Lower lobe of right lung (tissue), 2 donors: ENCODE results near the gene CLNS1A. TPM values are rescaled to one million over a fixed set of nuclear protein-coding genes. Genes with fewer than 3 reads are reported as not detected.

Experiments used
- ATAC-seq, 2 donors: fragments of 200-7000 bp; cut with Tn5 transposase; one replicate each; pipeline ENCODE4 v1.9.1; 2020 to 2022; ENCODE audit warnings: mild to moderate bottlenecking in 2 of 2, moderate library complexity in 2 of 2
- DNase-seq: peaks from one replicate; pipeline ENCODE4 v3.0.0-alpha.2; 2020
- H3K27ac ChIP-seq: fragments of 200-600 bp; one replicate; pipeline ENCODE4 v1.8.0; 2022
- H3K27me3 ChIP-seq: fragments of 200-600 bp; one replicate; pipeline ENCODE4 v1.8.0; 2022; ENCODE audit warnings: low read depth
- H3K36me3 ChIP-seq: fragments of 200-600 bp; one replicate; pipeline ENCODE4 v1.8.0; 2022; ENCODE audit warnings: mild to moderate bottlenecking
- H3K4me1 ChIP-seq: fragments of 200-600 bp; one replicate; pipeline ENCODE4 v1.8.0; 2022
- H3K4me3 ChIP-seq: fragments of 200-600 bp; one replicate; pipeline ENCODE4 v1.8.0; 2022; ENCODE audit warnings: mild to moderate bottlenecking
- H3K9me3 ChIP-seq: fragments of 200-600 bp; one replicate; pipeline ENCODE4 v1.8.0; 2022
- CTCF ChIP-seq: fragments of 200-600 bp; IDR thresholded peaks from one replicate; pipeline ENCODE4 v1.8.0; 2022; ENCODE audit warnings: antibody characterized with exemption, mild to moderate bottlenecking
- intact Hi-C: fragments of 100-400 bp; cut with DNase I; formaldehyde crosslinking; loops from one replicate; pipeline ENCODE4 v1.11.0; 2022
- long read RNA-seq: library from polyadenylated mRNA; unstranded; transcript quantifications from one replicate; pipeline ENCODE4 v2.0.0, GENCODE V29; 2021
- total RNA-seq: library from RNA; stranded (reverse); fragmentation: NEBNext Ultra II Directional; extraction: Animal tissue kit (Norgen Biotek cat#: 25700); gene quantifications from one replicate; pipeline ENCODE4 v1.2.1, GENCODE V29; 2021
- donor health status: DM: no; HTN: yes; CAD: no; lungs with severe emphysema.

The CLNS1A gene
- total RNA-seq, result 72.6 TPM
- long read RNA-seq, transcript CLNS1A-204 (7 exons, 2,993 nt), result major isoform, 44 of 56 reads
- long read RNA-seq, partial matches to known transcripts, result 1 of 56 reads
- long read RNA-seq, other reads (novel, unspliced or antisense), result 6 of 56 reads

GRCh38 chr11:77637345-77638165 is at the start of gene CLNS1A:
TSS of gene CLNS1A (minus strand) at chr11:77637794. CDS start at chr11:77637714, 80 bp downstream.
- TF ChIP-seq CTCF, result peak; percentile 22
- peak; percentile 89 for DNase-seq
- no peaks in the 10 kb centered on the region for H3K27me3 ChIP-seq
- peak within 1 kb of the TSS; percentile 86 for H3K4me3 ChIP-seq
- intact Hi-C loops, result no loop called here
- no peaks in the 10 kb centered on the region for H3K36me3 ChIP-seq
- H3K27ac ChIP-seq, result peak within 1 kb of the TSS; percentile 76
- H3K4me1 ChIP-seq, result peaks cover 27% of the 10 kb centered on the region
- no peaks in the 10 kb centered on the region for H3K9me3 ChIP-seq
- ATAC-seq, result peak; percentile 98 to 99

GRCh38 chr11:77687088-77687487 is 49.5 kb upstream of the CLNS1A start:
- H3K4me1 ChIP-seq, result no peaks in the 10 kb centered on the region
- ATAC-seq, result no peak
- peaks cover 91% of the 10 kb centered on the region for H3K36me3 ChIP-seq
- H3K4me3 ChIP-seq, result no peak overlapping the region
- no peak for TF ChIP-seq CTCF
- intact Hi-C loops, result no loop called here
- DNase-seq, result no peak
- H3K9me3 ChIP-seq, result no peaks in the 10 kb centered on the region
- H3K27me3 ChIP-seq, result no peaks in the 10 kb centered on the region
- H3K27ac ChIP-seq, result no peak overlapping the region

- no peak for DNase-seq
- Histone ChIP-seq H3K4me3 (no peak overlapping the region), H3K27ac (no peak overlapping the region), H3K4me1 (no peaks in the 10 kb centered on the region), H3K9me3 (no peaks in the 10 kb centered on the region), H3K27me3 (no peaks in the 10 kb centered on the region), H3K36me3 (peaks cover 99% of the 10 kb centered on the region)
- no peak for ATAC-seq
- TF ChIP-seq CTCF, result no peak
- intact Hi-C loops, result no loop called here
Observed at GRCh38 chr11:77677138-77677537, 39.5 kb upstream of the CLNS1A start.

GRCh38 chr11:77672264-77672663 is 34.7 kb upstream of the CLNS1A start:
- no peaks in the 10 kb centered on the region for H3K4me1 ChIP-seq
- H3K4me3 ChIP-seq, result no peak overlapping the region
- DNase-seq (no peak), ATAC-seq (no peak)
- no peaks in the 10 kb centered on the region for H3K9me3 ChIP-seq
- intact Hi-C loops, result no loop called here
- TF ChIP-seq CTCF, result no peak
- H3K27ac ChIP-seq, result no peak overlapping the region
- H3K36me3 ChIP-seq, result peaks cover 99% of the 10 kb centered on the region
- H3K27me3 ChIP-seq, result no peaks in the 10 kb centered on the region

GRCh38 chr11:77669848-77670511 is 32.4 kb upstream of the CLNS1A start:
- H3K9me3 ChIP-seq, result no peaks in the 10 kb centered on the region
- no peak for ATAC-seq
- no peak for DNase-seq
- no peak overlapping the region for H3K4me3 ChIP-seq
- H3K27ac ChIP-seq, result no peak overlapping the region
- no peaks in the 10 kb centered on the region for H3K4me1 ChIP-seq
- no peaks in the 10 kb centered on the region for H3K27me3 ChIP-seq
- intact Hi-C loops, result no loop called here
- TF ChIP-seq CTCF, result no peak
- H3K36me3 ChIP-seq, result peaks cover 96% of the 10 kb centered on the region
